Esophagus muscularis mucosa (tissue), 4 donors: ENCODE results near the gene CHMP1A. TPM values are rescaled to one million over a fixed set of nuclear protein-coding genes. Genes with fewer than 3 reads are reported as not detected.

Source experiments
- DNase-seq: peaks from one replicate; pipeline ENCODE4 v3.0.0-alpha.2; 2017; ENCODE audit errors: extremely low spot score
- H3K27ac ChIP-seq, 4 donors: fragments of 200-600 bp; sonication (generic); replicated peaks in 1 of 4; 1 replicate in 3 of 4; 2 replicates in 1 of 4; pipeline ENCODE4 v1.5.1; 2016 to 2019; ENCODE audit warnings: mild to moderate bottlenecking in 1 of 4
- H3K27me3 ChIP-seq, 4 donors: fragments of 200-600 bp; sonication (generic); one replicate each; pipeline versions ENCODE4 v1.5.1 to v1.6.0; 2016 to 2019
- H3K36me3 ChIP-seq, 4 donors: fragments of 200-600 bp; sonication (generic); one replicate each; pipeline ENCODE4 v1.5.1; 2016 to 2019
- H3K4me1 ChIP-seq, 4 donors: fragments of 200-600 bp; sonication (generic); one replicate each; pipeline ENCODE4 v1.5.1; 2016 to 2019
- H3K4me3 ChIP-seq, 4 donors: fragments of 200-600 bp; sonication (generic); 1 replicate in 2 of 4; 2 replicates in 2 of 4; pipeline ENCODE4 v1.5.1; 2016 to 2019; ENCODE audit warnings: mild to moderate bottlenecking in 4 of 4, moderate library complexity in 1 of 4
- H3K9me3 ChIP-seq, 4 donors: fragments of 200-600 bp; sonication (generic); 1 replicate in 3 of 4; 2 replicates in 1 of 4; pipeline ENCODE4 v1.5.1; 2016 to 2019
- EP300 ChIP-seq: sonication (generic); formaldehyde crosslinking; IDR thresholded peaks from one replicate; pipeline ENCODE4 v1.6.1; 2017; ENCODE audit warnings: antibody characterized with exemption
- POLR2A ChIP-seq: fragments of 450-650 bp; IDR thresholded peaks from one replicate; pipeline ENCODE4 v1.6.1; 2017; ENCODE audit warnings: antibody characterized with exemption, moderate library complexity, mild to moderate bottlenecking, low read depth
- POLR2AphosphoS5 ChIP-seq, 2 donors: sonication (generic); formaldehyde crosslinking; IDR thresholded peaks; one replicate each; pipeline ENCODE4 v1.6.1; 2017; ENCODE audit warnings: antibody characterized with exemption in 2 of 2
- WGBS: methylation state at CpG from one replicate; pipeline ENCODE4 v1.1.5; 2018; 5-methylcytosine and 5-hydroxymethylcytosine counted together
- intact Hi-C: fragments of 100-400 bp; cut with DNase I; formaldehyde crosslinking; loops from one replicate; pipeline ENCODE4 v1.15.1; 2023
- total RNA-seq, 4 donors: library from RNA; depleted of rRNA; stranded (reverse); fragments of >200 nt; gene quantifications; one replicate each; pipeline versions ENCODE4 v1.1.0 to v1.2.1, GENCODE V29; 2016
- TF ChIP-seq, protein P1 (sequence below), 3 experiments: fragments of 200-600 bp in 2 of 3; fragments of 450-650 bp in 1 of 3; sonication (generic) in 2 of 3; IDR thresholded peaks; one replicate each; pipeline ENCODE4 v1.5.1; 2017 to 2019; ENCODE audit warnings: antibody characterized with exemption in 3 of 3, mild to moderate bottlenecking in 2 of 3, moderate library complexity in 1 of 3

Gene CHMP1A
- total RNA-seq, 4 donors from 2014 or later, result 71.8 to 117 (median 87.8) TPM

DNA sequence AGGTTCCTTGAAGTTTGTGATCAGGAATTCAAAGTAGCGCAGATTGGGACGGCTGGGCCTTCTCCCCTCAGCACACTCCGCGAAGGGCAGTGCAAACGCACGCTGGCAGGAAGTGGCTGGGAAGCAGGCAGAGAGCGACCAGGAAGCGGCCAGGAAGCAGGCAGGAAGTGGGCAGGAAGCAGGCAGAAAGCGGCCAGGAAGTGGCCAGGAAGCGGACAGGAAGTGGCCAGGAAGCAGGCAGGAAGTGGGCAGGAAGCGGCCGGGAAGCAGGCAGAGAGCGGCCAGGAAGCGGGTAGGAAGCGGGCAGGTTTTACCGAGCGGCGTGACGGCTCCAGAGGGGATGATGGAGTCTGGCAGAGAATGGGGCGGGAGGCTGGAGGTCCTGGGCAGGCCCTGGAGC, 40.9 kb downstream of the CHMP1A start:
- no peak for TF ChIP-seq POLR2A
- no peak for TF ChIP-seq POLR2AphosphoS5 (IDR thresholded peaks at IDR 0.05)
- no peak for TF ChIP-seq EP300
- TF ChIP-seq, protein P1, sequence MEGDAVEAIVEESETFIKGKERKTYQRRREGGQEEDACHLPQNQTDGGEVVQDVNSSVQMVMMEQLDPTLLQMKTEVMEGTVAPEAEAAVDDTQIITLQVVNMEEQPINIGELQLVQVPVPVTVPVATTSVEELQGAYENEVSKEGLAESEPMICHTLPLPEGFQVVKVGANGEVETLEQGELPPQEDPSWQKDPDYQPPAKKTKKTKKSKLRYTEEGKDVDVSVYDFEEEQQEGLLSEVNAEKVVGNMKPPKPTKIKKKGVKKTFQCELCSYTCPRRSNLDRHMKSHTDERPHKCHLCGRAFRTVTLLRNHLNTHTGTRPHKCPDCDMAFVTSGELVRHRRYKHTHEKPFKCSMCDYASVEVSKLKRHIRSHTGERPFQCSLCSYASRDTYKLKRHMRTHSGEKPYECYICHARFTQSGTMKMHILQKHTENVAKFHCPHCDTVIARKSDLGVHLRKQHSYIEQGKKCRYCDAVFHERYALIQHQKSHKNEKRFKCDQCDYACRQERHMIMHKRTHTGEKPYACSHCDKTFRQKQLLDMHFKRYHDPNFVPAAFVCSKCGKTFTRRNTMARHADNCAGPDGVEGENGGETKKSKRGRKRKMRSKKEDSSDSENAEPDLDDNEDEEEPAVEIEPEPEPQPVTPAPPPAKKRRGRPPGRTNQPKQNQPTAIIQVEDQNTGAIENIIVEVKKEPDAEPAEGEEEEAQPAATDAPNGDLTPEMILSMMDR (IDR thresholded peaks at IDR 0.05), result no peak
- no peaks in the 10 kb centered on the region for H3K9me3 ChIP-seq
- 80% methylated on average over 20 of the region's 20 CpGs for WGBS
- no peak overlapping the region for H3K27ac ChIP-seq
- H3K4me1 ChIP-seq, result peaks cover 0 to 7% (median 0%) of the 10 kb centered on the region in 4 donors
- DNase-seq, result no peak
- H3K27me3 ChIP-seq, result peaks cover 0 to 90% (median 11%) of the 10 kb centered on the region in 4 donors
- H3K4me3 ChIP-seq, result no peak overlapping the region
- no peaks in the 10 kb centered on the region for H3K36me3 ChIP-seq
- intact Hi-C loops, result no loop called here

DNA sequence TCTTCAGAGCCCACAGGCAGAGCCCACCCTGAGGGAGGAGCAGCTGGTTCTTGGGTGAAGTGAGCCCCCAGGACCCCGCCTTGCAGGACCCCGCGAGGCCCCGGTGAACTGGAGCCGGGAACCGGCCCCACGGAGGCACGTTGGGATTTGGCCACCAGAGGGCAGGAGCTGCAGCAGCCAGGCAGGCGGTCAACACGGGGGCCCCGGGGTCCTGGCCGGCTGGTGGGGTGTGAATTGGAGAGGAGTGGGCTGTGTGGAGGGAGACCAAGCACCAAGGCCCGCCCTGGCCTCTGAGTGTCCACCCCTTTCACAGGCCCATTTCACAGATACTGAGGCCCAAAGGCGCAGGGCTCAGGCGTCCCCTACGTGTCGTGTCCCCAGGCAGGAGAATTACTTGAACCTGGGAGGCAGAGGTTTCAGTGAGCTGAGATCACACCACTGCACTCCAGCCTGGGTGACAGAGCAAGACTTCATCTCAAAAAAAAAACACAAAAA, 41.9 kb downstream of the CHMP1A start:
- H3K27ac ChIP-seq, result no peak overlapping the region
- intact Hi-C loops, result no loop called here
- no peak overlapping the region for H3K4me3 ChIP-seq
- no peaks in the 10 kb centered on the region for H3K9me3 ChIP-seq
- H3K27me3 ChIP-seq, result peaks cover 0 to 90% (median 11%) of the 10 kb centered on the region in 4 donors
- WGBS, result 40% methylated on average over 17 of the region's 17 CpGs
- TF ChIP-seq EP300 (no peak), POLR2AphosphoS5 (IDR thresholded peaks at IDR 0.05) (no peak), POLR2A (no peak)
- TF ChIP-seq, protein P1 (IDR thresholded peaks at IDR 0.05), result peak; percentile 42 to 51 (median 50)
- H3K4me1 ChIP-seq, result peaks cover 0 to 7% (median 0%) of the 10 kb centered on the region in 4 donors
- H3K36me3 ChIP-seq, result no peaks in the 10 kb centered on the region
- DNase-seq, result no peak

DNA sequence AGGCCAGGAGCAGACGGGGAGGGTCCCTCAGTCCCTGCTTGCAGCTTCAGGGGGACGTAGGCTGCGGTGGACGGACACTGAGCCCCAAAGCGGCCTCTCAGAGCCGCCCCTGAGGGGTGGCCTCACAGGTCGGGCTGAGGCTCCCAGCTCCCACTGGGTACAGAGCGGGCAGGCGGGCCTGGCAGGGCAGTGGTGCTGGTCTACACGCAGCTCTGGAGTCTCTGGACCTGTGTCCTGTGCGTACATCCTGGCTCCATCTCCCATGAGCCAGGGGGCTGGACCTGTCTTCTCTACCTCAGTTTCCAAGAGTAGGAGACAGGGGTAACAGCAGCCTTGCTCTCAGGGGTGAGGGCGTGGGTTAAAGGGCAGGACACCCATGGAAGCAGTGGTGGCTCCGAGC, 42.3 kb downstream of the CHMP1A start:
- H3K4me3 ChIP-seq, result no peak overlapping the region
- WGBS, result 63% methylated on average over 4 of the region's 13 CpGs
- H3K4me1 ChIP-seq, result peaks cover 0 to 7% (median 0%) of the 10 kb centered on the region in 4 donors
- no peaks in the 10 kb centered on the region for H3K9me3 ChIP-seq
- peaks cover 0 to 86% (median 9%) of the 10 kb centered on the region in 4 donors for H3K27me3 ChIP-seq
- no peak overlapping the region for H3K27ac ChIP-seq
- TF ChIP-seq POLR2AphosphoS5 (IDR thresholded peaks at IDR 0.05) (no peak), POLR2A (no peak), EP300 (no peak)
- TF ChIP-seq, protein P1 (IDR thresholded peaks at IDR 0.05), result no peak
- no peaks in the 10 kb centered on the region for H3K36me3 ChIP-seq
- no peak for DNase-seq
- intact Hi-C loops, result no loop called here

- Histone ChIP-seq H3K4me3 (no peak overlapping the region), H3K9me3 (no peaks in the 10 kb centered on the region), H3K27me3 (peaks cover 0 to 88% (median 7%) of the 10 kb centered on the region in 4 donors), H3K36me3 (no peaks in the 10 kb centered on the region), H3K4me1 (peaks cover 0 to 7% (median 0%) of the 10 kb centered on the region in 4 donors), H3K27ac (no peak overlapping the region)
- WGBS, result 91% methylated on average over 22 of the region's 22 CpGs
- no peak for DNase-seq
- TF ChIP-seq POLR2A, result no peak
- TF ChIP-seq POLR2AphosphoS5 (IDR thresholded peaks at IDR 0.05), result no peak
- TF ChIP-seq, protein P1 (IDR thresholded peaks at IDR 0.05), result no peak
- TF ChIP-seq EP300, result no peak
- intact Hi-C loops, result no loop called here
These were observed 43.5 kb downstream of the CHMP1A start for GRCh38 chr16:89613954-89614459.
